A549 (cell line): ENCODE measurements around the gene CDH2.

Experiments used
- BHLHE40 ChIP-seq: IDR thresholded peaks from 2 replicates; pipeline ENCODE4 v1.6.1; 2012; ENCODE audit warnings: low read depth, low read length, inconsistent platforms
- CEBPB ChIP-seq, 2 experiments: fragments of >200 bp in 1 of 2; sonication (Bioruptor Twin) in 1 of 2; formaldehyde crosslinking in 1 of 2; IDR thresholded peaks; 2 replicates each; pipeline ENCODE4 v1.6.1; 2012 to 2016
- EP300 ChIP-seq, 2 experiments: fragments of >200 bp; sonication (Bioruptor Twin); formaldehyde crosslinking; IDR thresholded peaks; 2 replicates in 1 of 2; 3 replicates in 1 of 2; pipeline ENCODE4 v1.6.1; 2016 to 2017
- ESRRA ChIP-seq: fragments of 150-350 bp; IDR thresholded peaks from 2 replicates; pipeline ENCODE4 v1.6.1; 2014; ENCODE audit warnings: mild to moderate bottlenecking, low read length, borderline replicate concordance
- JUNB ChIP-seq: fragments of >200 bp; sonication (Bioruptor Twin); formaldehyde crosslinking; IDR thresholded peaks from 2 replicates; pipeline ENCODE4 v1.6.1; 2016
- KDM5A ChIP-seq: fragments of 200-600 bp; sonication (generic); IDR thresholded peaks from 2 replicates; pipeline ENCODE4 v1.6.1; 2016; ENCODE audit warnings: antibody characterized with exemption, mild to moderate bottlenecking
- MYC ChIP-seq: IDR thresholded peaks from 2 replicates; pipeline ENCODE4 v1.6.1; 2012; ENCODE audit warnings: mild to moderate bottlenecking, inconsistent platforms, low read length, improper control_type of control experiment, borderline replicate concordance
- POLR2A ChIP-seq: IDR thresholded peaks from 2 replicates; pipeline ENCODE4 v1.6.1; 2012; ENCODE audit warnings: mild to moderate bottlenecking, low read length
- RARB ChIP-seq: fragments of 250-450 bp; sonication (Bioruptor Pico); IDR thresholded peaks from 2 replicates; pipeline ENCODE4 v1.8.0; 2021; ENCODE audit warnings: mild to moderate bottlenecking, moderate library complexity
- TF ChIP-seq, protein P1 (sequence below): fragments of >200 bp; sonication (Bioruptor Twin); formaldehyde crosslinking; IDR thresholded peaks from 3 replicates; pipeline ENCODE4 v1.5.1; 2016
- TF ChIP-seq, protein P2 (sequence below): fragments of >200 bp; sonication (Bioruptor Twin); formaldehyde crosslinking; IDR thresholded peaks from 3 replicates; pipeline ENCODE4 v1.6.1; 2016

GRCh38 chr18:28120828-28121515 lies 56.0 kb downstream of the CDH2 start:
- TF ChIP-seq, protein P1, sequence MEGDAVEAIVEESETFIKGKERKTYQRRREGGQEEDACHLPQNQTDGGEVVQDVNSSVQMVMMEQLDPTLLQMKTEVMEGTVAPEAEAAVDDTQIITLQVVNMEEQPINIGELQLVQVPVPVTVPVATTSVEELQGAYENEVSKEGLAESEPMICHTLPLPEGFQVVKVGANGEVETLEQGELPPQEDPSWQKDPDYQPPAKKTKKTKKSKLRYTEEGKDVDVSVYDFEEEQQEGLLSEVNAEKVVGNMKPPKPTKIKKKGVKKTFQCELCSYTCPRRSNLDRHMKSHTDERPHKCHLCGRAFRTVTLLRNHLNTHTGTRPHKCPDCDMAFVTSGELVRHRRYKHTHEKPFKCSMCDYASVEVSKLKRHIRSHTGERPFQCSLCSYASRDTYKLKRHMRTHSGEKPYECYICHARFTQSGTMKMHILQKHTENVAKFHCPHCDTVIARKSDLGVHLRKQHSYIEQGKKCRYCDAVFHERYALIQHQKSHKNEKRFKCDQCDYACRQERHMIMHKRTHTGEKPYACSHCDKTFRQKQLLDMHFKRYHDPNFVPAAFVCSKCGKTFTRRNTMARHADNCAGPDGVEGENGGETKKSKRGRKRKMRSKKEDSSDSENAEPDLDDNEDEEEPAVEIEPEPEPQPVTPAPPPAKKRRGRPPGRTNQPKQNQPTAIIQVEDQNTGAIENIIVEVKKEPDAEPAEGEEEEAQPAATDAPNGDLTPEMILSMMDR, result no peak
- TF ChIP-seq BHLHE40, result no peak
- TF ChIP-seq POLR2A, result no peak
- TF ChIP-seq, protein P2, sequence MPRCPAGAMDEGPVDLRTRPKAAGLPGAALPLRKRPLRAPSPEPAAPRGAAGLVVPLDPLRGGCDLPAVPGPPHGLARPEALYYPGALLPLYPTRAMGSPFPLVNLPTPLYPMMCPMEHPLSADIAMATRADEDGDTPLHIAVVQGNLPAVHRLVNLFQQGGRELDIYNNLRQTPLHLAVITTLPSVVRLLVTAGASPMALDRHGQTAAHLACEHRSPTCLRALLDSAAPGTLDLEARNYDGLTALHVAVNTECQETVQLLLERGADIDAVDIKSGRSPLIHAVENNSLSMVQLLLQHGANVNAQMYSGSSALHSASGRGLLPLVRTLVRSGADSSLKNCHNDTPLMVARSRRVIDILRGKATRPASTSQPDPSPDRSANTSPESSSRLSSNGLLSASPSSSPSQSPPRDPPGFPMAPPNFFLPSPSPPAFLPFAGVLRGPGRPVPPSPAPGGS, result no peak
- TF ChIP-seq MYC, result no peak
- no peak for TF ChIP-seq JUNB
- no peak for TF ChIP-seq KDM5A
- TF ChIP-seq RARB (CRISPR knock-in tag), result no peak
- TF ChIP-seq ESRRA, result no peak
- no peak for TF ChIP-seq CEBPB (IDR thresholded peaks at IDR 0.05)
- no peak for TF ChIP-seq EP300 (IDR thresholded peaks at IDR 0.05)
